ENCODE results near the gene HBS1L.
A peak's percentile ranks its signal among the peaks of the same experiment; 100 is the strongest.

The HBS1L gene

DNA sequence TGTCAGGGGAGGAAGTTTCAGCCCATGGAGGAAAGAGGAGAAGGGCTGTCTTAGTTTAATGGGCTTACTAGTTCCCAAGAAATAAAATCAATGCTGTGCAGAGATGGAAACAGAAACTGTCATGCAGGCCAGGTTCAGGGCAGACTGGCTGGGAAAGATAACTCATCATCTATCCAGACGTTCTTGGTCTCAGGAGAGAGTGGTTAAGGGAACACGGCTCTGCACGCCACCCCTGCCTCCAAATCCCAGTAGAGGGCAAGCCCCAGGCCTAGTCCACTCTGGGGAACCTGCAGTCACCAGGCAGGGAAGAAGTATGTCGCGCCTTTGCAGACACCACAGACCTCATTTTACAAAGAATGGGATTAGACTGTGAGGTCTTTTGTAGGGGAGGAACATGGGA lies 117.2 kb downstream of the HBS1L start:
- DNase-seq (ENCODE audit: low read depth), result peak; percentile 4
- TF ChIP-seq CTCF (IDR thresholded peaks at IDR 0.05; ENCODE audit: control insufficient read depth, insufficient read depth, low read depth, low read length, missing control alignments), result no peak

DNA sequence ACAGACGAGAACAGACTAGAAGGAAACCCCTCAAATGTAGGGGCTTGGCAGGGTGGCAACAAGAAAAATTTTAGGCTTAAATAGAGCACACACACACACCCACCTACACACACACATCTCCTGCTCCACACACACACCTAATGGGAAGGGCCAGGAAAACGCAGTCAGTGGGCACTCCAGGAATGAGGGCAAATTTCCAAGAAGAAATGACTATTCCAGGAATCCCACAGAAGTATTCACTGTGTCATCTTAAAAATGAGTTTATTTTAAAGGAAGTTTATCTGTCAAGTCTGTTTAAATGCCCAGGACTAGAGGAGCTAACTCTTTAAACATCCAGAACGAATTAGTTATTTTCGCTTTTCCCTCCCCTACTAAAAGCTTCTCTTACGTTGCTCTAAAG lies 117.7 kb downstream of the HBS1L start:
- no peak overlapping the region for H3K4me3 ChIP-seq (ENCODE audit: control insufficient read depth, low read depth, low read length)
- peak; percentile 57 for DNase-seq (ENCODE audit: low read depth)
- no peak for TF ChIP-seq CTCF (IDR thresholded peaks at IDR 0.05; ENCODE audit: control insufficient read depth, insufficient read depth, low read depth, low read length, missing control alignments)

More for the DNA sequence above, 117.2 kb downstream of the HBS1L start:
- no peak overlapping the region for H3K4me3 ChIP-seq (ENCODE audit: control insufficient read depth, low read depth, low read length)

DNA sequence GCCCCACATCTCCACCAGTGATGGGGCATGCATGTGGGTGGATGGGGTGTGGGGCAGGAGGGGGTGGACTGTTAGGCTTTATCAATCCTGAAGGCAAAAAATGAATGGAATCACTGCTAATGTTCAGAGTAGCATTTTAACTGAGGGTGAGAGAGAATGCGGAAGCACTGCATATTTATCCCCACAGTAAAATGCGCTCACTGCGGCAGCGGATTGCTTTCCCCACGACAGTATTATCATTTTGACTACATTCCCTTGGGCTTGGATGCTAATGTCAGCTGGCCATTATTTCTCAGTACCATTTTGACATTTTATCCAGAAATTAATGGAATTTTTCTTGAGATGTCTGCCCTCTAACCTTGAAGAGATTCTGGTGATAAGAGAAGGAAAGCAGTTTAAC lies 118.1 kb downstream of the HBS1L start:
- no peak for TF ChIP-seq CTCF (IDR thresholded peaks at IDR 0.05; ENCODE audit: control insufficient read depth, insufficient read depth, low read depth, low read length, missing control alignments)
- DNase-seq (ENCODE audit: low read depth), result no peak
- H3K4me3 ChIP-seq (ENCODE audit: control insufficient read depth, low read depth, low read length), result no peak overlapping the region

- no peak overlapping the region for H3K4me3 ChIP-seq (ENCODE audit: control insufficient read depth, low read depth, low read length)
- no peak for DNase-seq (ENCODE audit: low read depth)
- TF ChIP-seq CTCF (IDR thresholded peaks at IDR 0.05; ENCODE audit: control insufficient read depth, insufficient read depth, low read depth, low read length, missing control alignments), result no peak
Measured at GRCh38 chr6:134934793-134935485, 119.7 kb downstream of the HBS1L start.

GRCh38 chr6:134932535-134933470 lies 121.8 kb downstream of the HBS1L start:
- H3K4me3 ChIP-seq (ENCODE audit: control insufficient read depth, low read depth, low read length), result no peak overlapping the region
- TF ChIP-seq CTCF (IDR thresholded peaks at IDR 0.05; ENCODE audit: control insufficient read depth, insufficient read depth, low read depth, low read length, missing control alignments), result no peak
- DNase-seq (ENCODE audit: low read depth), result no peak

GRCh38 chr6:134932098-134932497 lies 122.5 kb downstream of the HBS1L start:
- no peak for TF ChIP-seq CTCF (IDR thresholded peaks at IDR 0.05; ENCODE audit: control insufficient read depth, insufficient read depth, low read depth, low read length, missing control alignments)
- DNase-seq (ENCODE audit: low read depth), result no peak
- no peak overlapping the region for H3K4me3 ChIP-seq (ENCODE audit: control insufficient read depth, low read depth, low read length)
